ENCODE results near the gene REXO1. TPM values are rescaled to one million over a fixed set of nuclear protein-coding genes. Genes with fewer than 3 reads are reported as not detected.

REXO1 gene
- total and polyA plus RNA-seq, 9 of the 15 experiments (the other 6 are each of a cell fraction or from before 2014, with no cell fraction given), result 0.04 to 63.3 (median 15.8) TPM

DNA sequence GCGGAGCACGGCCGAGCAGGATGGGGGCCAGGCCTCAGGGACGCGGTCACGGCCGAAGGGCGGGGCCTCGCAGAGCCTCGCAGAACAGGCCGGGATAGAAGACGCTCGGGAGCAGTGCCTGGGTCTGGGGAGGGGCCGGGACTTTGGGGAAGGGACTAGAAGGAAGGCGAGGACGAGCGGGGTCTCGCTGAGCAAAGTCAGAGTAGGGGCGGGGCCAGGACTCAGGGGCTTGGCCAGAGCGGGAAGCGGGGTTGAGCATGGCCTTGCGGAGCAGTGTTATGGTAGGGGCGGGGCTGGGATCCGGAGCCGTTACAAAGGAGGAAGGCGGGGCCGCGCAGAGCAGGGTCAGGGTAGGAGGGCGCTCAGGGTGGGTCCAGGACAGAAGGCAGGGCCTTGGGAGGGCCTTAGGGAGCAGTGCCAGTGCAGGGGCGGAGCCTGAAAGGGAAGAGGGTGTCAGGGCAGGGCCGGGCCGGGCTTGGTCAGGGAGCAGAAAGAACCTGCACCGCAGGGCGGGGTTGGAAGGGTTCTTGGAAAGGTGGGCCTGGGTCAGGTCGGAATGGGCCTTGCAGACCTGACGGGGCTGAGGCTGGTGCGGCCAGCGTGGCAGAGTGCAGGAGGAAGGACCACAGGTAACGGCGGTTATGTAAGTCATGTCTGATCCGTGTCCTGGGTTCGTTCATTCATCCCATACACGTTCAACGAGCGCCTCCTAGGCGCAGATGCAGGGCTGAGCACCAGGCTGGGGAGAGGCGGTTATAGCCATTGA, 35.7 kb downstream of the REXO1 start (continued):
- TF ChIP-seq, protein P1, sequence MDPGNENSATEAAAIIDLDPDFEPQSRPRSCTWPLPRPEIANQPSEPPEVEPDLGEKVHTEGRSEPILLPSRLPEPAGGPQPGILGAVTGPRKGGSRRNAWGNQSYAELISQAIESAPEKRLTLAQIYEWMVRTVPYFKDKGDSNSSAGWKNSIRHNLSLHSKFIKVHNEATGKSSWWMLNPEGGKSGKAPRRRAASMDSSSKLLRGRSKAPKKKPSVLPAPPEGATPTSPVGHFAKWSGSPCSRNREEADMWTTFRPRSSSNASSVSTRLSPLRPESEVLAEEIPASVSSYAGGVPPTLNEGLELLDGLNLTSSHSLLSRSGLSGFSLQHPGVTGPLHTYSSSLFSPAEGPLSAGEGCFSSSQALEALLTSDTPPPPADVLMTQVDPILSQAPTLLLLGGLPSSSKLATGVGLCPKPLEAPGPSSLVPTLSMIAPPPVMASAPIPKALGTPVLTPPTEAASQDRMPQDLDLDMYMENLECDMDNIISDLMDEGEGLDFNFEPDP (CRISPR knock-in tag; IDR thresholded peaks at IDR 0.05), result no peak
- TF ChIP-seq NCOA4 (IDR thresholded peaks at IDR 0.05; ENCODE audit: partially characterized antibody) (no peak), PTRF (tag; IDR thresholded peaks at IDR 0.05) (no peak), TRIM24 (IDR thresholded peaks at IDR 0.05) (no peak), LARP7 (IDR thresholded peaks at IDR 0.05) (peak; percentile 73; the same call in 1 of the 2 replicates), MECOM (CRISPR knock-in tag; IDR thresholded peaks at IDR 0.05) (no peak), ZNF217 (CRISPR knock-in tag; IDR thresholded peaks at IDR 0.05) (no peak), CREB3L1 (IDR thresholded peaks at IDR 0.05; ENCODE audit: borderline replicate concordance, low read depth) (peak; percentile 78; the same call in 1 of the 2 replicates), MAFG (tag; conservative IDR thresholded peaks at IDR 0.05) (no peak), KDM5B (IDR thresholded peaks at IDR 0.05; ENCODE audit: insufficient replicate concordance, low read depth, low read length) (peak; percentile 55), TRIM28 (IDR thresholded peaks at IDR 0.05) (no peak), MIER1 (IDR thresholded peaks at IDR 0.05; ENCODE audit: low read depth) (no peak), NR2C2 (CRISPR knock-in tag; IDR thresholded peaks at IDR 0.05) (no peak), NR2C2 (tag; IDR thresholded peaks at IDR 0.05) (no peak; the same call in 1 of the 2 replicates), ZKSCAN1 (IDR thresholded peaks at IDR 0.05; ENCODE audit: low read depth, low read length) (no peak), KDM4B (IDR thresholded peaks at IDR 0.05; ENCODE audit: borderline replicate concordance in 2 of 2, low read depth in 1 of 2) (no peak; a peak in 1 of 4 replicates), NCOA2 (IDR thresholded peaks at IDR 0.05; ENCODE audit: partially characterized antibody in 2 of 2) (no peak), SNRNP70 (optimal IDR thresholded peaks at IDR 0.05; ENCODE audit: low read depth, low read length) (no peak), KDM2B (CRISPR knock-in tag; IDR thresholded peaks at IDR 0.05) (no peak), ELF2 (CRISPR knock-in tag; IDR thresholded peaks at IDR 0.05) (no peak)
- TF ChIP-seq, protein P2, sequence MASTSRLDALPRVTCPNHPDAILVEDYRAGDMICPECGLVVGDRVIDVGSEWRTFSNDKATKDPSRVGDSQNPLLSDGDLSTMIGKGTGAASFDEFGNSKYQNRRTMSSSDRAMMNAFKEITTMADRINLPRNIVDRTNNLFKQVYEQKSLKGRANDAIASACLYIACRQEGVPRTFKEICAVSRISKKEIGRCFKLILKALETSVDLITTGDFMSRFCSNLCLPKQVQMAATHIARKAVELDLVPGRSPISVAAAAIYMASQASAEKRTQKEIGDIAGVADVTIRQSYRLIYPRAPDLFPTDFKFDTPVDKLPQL (IDR thresholded peaks at IDR 0.05; ENCODE audit: extremely low read depth, insufficient read length), result no peak
- TF ChIP-seq, protein P3, sequence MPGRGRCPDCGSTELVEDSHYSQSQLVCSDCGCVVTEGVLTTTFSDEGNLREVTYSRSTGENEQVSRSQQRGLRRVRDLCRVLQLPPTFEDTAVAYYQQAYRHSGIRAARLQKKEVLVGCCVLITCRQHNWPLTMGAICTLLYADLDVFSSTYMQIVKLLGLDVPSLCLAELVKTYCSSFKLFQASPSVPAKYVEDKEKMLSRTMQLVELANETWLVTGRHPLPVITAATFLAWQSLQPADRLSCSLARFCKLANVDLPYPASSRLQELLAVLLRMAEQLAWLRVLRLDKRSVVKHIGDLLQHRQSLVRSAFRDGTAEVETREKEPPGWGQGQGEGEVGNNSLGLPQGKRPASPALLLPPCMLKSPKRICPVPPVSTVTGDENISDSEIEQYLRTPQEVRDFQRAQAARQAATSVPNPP (IDR thresholded peaks at IDR 0.05; ENCODE audit: borderline replicate concordance, insufficient read depth, insufficient read length), result no peak
- TF ChIP-seq, protein P4, sequence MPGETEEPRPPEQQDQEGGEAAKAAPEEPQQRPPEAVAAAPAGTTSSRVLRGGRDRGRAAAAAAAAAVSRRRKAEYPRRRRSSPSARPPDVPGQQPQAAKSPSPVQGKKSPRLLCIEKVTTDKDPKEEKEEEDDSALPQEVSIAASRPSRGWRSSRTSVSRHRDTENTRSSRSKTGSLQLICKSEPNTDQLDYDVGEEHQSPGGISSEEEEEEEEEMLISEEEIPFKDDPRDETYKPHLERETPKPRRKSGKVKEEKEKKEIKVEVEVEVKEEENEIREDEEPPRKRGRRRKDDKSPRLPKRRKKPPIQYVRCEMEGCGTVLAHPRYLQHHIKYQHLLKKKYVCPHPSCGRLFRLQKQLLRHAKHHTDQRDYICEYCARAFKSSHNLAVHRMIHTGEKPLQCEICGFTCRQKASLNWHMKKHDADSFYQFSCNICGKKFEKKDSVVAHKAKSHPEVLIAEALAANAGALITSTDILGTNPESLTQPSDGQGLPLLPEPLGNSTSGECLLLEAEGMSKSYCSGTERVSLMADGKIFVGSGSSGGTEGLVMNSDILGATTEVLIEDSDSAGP (CRISPR knock-in tag; IDR thresholded peaks at IDR 0.05), result no peak

All from K562 (cell line).